Upper lobe of right lung (tissue), 1 donor: ENCODE measurements around the gene CCDC13. TPM values are rescaled to one million over a fixed set of nuclear protein-coding genes. Genes with fewer than 3 reads are reported as not detected.

ENCODE experiments used
- ATAC-seq: fragments of 200-7000 bp; cut with Tn5 transposase; one replicate; pipeline ENCODE4 v1.9.1; 2020; ENCODE audit warnings: mild to moderate bottlenecking, moderate library complexity
- DNase-seq: peaks from one replicate; pipeline ENCODE4 v3.0.0-alpha.2; 2020
- H3K27ac ChIP-seq: fragments of 200-600 bp; one replicate; pipeline ENCODE4 v1.8.0; 2022
- H3K27me3 ChIP-seq: fragments of 200-600 bp; one replicate; pipeline ENCODE4 v1.8.0; 2022; ENCODE audit warnings: mild to moderate bottlenecking
- H3K36me3 ChIP-seq: fragments of 200-600 bp; one replicate; pipeline ENCODE4 v1.8.0; 2022
- H3K4me1 ChIP-seq: fragments of 200-600 bp; one replicate; pipeline ENCODE4 v1.8.0; 2022
- H3K4me3 ChIP-seq: fragments of 200-600 bp; one replicate; pipeline ENCODE4 v1.8.0; 2022; ENCODE audit warnings: mild to moderate bottlenecking
- H3K9me3 ChIP-seq: fragments of 200-600 bp; one replicate; pipeline ENCODE4 v1.8.0; 2022
- CTCF ChIP-seq: fragments of 200-600 bp; IDR thresholded peaks from one replicate; pipeline ENCODE4 v1.8.0; 2022; ENCODE audit warnings: antibody characterized with exemption
- intact Hi-C: fragments of 100-400 bp; cut with DNase I; formaldehyde crosslinking; loops from one replicate; pipeline ENCODE4 v1.11.0; 2022
- total RNA-seq: library from RNA; stranded (reverse); fragmentation: NEBNext Ultra II Directional; extraction: Animal tissue kit (Norgen Biotek cat#: 25700); gene quantifications from one replicate; pipeline ENCODE4 v1.2.1, GENCODE V29; 2021
- donor health status: DM: no; HTN: yes; CAD: no; lungs with severe emphysema.

Gene CCDC13
- total RNA-seq, 1 donor from 2014 or later, result 0.87 TPM

GRCh38 chr3:42780398-42780797, 7.3 kb upstream of the CCDC13 start:
- peak; percentile 42 for ATAC-seq
- H3K36me3 ChIP-seq, result peaks cover 24% of the 10 kb centered on the region
- H3K4me1 ChIP-seq, result peaks cover 10% of the 10 kb centered on the region
- no peak for DNase-seq
- H3K4me3 ChIP-seq, result no peak overlapping the region
- no peaks in the 10 kb centered on the region for H3K27me3 ChIP-seq
- intact Hi-C loops, result loop anchor here (5.0 kb wide), 1 partner anchor 52 kb away; no protein-coding TSS in a partner anchor
- TF ChIP-seq CTCF, result no peak
- peak overlapping the region; percentile 48 for H3K27ac ChIP-seq
- no peaks in the 10 kb centered on the region for H3K9me3 ChIP-seq

GRCh38 chr3:42778644-42779043, 5.6 kb upstream of the CCDC13 start:
- DNase-seq (no peak), ATAC-seq (no peak)
- peak overlapping the region; percentile 48 for H3K27ac ChIP-seq
- H3K36me3 ChIP-seq, result peaks cover 14% of the 10 kb centered on the region
- intact Hi-C loops, result no loop called here
- no peaks in the 10 kb centered on the region for H3K9me3 ChIP-seq
- H3K27me3 ChIP-seq, result no peaks in the 10 kb centered on the region
- TF ChIP-seq CTCF, result no peak
- no peak overlapping the region for H3K4me3 ChIP-seq
- peaks cover 10% of the 10 kb centered on the region for H3K4me1 ChIP-seq

DNA sequence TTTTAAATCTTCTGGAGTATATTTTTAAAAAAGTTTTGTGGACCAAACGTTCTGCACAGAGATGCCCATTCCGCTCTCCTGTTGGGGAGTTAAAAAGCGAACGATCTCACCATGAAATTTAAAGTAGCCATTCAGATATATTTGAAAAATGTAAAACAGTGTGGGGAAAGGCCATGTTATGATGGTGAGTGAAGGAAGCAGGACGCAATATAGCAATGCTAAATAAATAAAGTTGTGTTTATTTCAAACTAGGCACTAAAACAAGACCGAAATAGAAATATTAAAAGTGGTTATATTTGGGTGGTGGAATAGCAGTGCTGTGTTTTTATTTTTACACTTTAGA, 327 bp upstream of the CCDC13 start:
- no peaks in the 10 kb centered on the region for H3K36me3 ChIP-seq
- H3K4me3 ChIP-seq, result peak overlapping the region; percentile 57
- no peaks in the 10 kb centered on the region for H3K27me3 ChIP-seq
- no peaks in the 10 kb centered on the region for H3K9me3 ChIP-seq
- peaks cover 7% of the 10 kb centered on the region for H3K4me1 ChIP-seq
- DNase-seq (no peak), ATAC-seq (no peak)
- intact Hi-C loops, result no loop called here
- peak overlapping the region; percentile 79 for H3K27ac ChIP-seq
- no peak for TF ChIP-seq CTCF

DNA sequence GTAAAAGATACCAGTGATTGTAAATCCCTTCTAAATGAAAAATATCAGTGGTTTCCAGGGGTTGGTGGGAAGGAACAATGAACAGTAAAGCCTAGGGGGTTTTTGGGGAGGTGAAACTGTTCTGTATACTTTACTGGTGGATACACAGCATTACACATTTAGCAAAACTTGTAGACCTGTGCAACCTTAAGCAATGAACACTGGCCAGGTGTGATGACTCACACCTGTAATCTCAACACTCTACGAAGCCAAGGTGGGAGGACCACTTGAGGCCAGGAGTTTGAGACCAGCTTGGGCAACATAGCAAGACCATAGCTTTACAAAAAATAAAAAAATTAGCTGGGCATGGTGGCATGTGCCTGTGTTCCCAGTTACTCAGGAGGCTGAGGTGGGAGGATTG, 1.8 kb downstream of the CCDC13 start:
- ATAC-seq, result no peak
- intact Hi-C loops, result no loop called here
- no peak for DNase-seq

DNA sequence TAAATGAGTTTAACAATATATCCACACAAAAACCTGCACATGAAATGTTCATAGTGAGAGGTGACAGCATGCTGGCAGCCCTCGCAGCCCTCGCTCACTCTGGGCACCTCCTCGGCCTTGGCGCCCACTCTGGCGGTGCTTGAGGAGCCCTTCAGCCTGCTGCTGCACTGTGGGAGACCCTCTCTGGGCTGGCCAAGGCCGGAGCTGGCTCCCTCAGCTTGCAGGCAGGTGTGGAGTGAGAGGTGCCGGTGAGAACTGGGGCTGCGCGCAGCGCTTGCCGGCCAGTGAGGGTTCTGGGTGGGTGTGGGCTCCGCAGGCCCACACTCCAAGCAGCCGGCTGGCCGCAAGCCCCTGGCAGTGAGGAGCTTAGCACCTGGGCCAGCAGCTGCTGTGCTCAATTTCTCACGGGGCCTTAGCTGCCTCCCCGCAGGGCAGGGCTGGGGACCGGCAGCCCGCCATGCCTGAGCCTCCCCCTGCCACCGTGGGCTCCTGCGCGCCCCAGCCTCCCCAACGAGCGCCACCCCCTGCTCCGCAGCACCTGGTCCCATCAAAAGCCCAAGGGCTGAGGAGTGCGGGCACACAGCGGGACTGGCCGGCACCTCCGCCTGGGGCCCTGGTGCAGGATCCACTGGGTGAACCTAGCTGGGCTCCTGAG, 3.4 kb downstream of the CCDC13 start:
- no peak for TF ChIP-seq CTCF
- intact Hi-C loops, result no loop called here
- no peak for ATAC-seq
- H3K9me3 ChIP-seq, result no peaks in the 10 kb centered on the region
- DNase-seq, result no peak
- H3K27me3 ChIP-seq, result no peaks in the 10 kb centered on the region
- H3K4me3 ChIP-seq, result no peak overlapping the region
- H3K27ac ChIP-seq, result no peak overlapping the region
- peaks cover 12% of the 10 kb centered on the region for H3K4me1 ChIP-seq
- no peaks in the 10 kb centered on the region for H3K36me3 ChIP-seq

More for the DNA sequence above, 1.8 kb downstream of the CCDC13 start:
- H3K9me3 ChIP-seq, result no peaks in the 10 kb centered on the region
- H3K4me3 ChIP-seq, result no peak overlapping the region
- no peak overlapping the region for H3K27ac ChIP-seq
- H3K27me3 ChIP-seq, result no peaks in the 10 kb centered on the region
- no peak for TF ChIP-seq CTCF
- H3K36me3 ChIP-seq, result no peaks in the 10 kb centered on the region
- H3K4me1 ChIP-seq, result peaks cover 7% of the 10 kb centered on the region
